Measurements from ENCODE around the gene STAT2. TPM values are rescaled to one million over a fixed set of nuclear protein-coding genes. Genes with fewer than 3 reads are reported as not detected.
A peak's percentile ranks its signal among the peaks of the same experiment; 100 is the strongest.

STAT2 gene
- total and polyA plus RNA-seq, 2 of the 13 experiments (the other 11 are each of a cell fraction or from before 2014, with no cell fraction given) = 43.5 to 84.6 TPM

DNA sequence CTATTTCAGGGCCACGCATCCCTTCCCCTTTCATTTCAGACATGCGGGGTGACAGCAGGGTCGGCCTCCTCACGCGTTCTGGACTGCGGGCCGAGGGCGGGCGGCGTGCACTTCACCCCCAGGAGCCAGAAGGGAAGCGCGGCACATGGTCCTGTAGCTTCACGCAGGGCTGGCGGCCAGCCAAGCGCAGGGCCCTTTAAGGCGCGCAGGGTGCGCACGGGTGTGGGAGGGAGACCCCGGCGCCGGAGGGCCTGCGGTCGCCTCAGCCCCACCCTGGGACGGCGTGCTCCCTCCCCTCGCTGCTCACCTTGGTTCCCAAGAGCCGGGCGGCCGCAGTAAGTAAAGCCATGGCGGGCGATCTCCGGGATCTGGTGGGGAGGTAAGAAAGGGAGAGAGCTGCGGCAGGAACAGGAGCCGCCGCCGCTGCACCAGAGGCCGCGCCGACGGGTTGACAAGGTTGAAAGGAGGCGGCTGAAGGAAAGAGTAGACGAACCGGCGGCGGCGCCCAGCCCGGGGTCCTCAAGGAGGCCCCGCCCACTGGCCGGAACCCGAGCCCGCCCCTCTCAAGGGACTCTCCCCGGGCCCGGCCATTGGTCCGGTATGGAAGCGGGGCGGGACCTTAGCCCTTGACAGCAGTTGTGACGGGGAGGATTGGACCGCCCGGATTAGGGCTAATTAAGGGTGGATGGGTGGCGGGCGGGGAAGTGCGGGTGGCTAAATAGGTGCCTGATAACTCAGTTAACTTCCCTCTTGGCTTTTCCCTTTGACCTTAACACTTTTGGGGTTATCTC lies 59.9 kb downstream of the STAT2 start, which contains the start of gene CS (continued):
- TF ChIP-seq, protein P1, sequence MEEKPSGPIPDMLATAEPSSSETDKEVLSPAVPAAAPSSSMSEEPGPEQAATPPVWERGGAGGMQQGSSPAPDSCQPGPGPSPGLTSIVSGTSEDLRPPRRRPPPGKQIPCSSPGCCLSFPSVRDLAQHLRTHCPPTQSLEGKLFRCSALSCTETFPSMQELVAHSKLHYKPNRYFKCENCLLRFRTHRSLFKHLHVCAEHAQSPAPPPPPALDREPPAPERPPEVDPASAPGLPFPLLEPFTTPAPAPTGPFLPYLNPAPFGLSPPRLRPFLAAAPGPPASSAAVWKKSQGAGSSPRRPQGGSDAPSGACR (CRISPR knock-in tag; IDR thresholded peaks at IDR 0.05) = peak; percentile 80
- TF ChIP-seq, protein P2, sequence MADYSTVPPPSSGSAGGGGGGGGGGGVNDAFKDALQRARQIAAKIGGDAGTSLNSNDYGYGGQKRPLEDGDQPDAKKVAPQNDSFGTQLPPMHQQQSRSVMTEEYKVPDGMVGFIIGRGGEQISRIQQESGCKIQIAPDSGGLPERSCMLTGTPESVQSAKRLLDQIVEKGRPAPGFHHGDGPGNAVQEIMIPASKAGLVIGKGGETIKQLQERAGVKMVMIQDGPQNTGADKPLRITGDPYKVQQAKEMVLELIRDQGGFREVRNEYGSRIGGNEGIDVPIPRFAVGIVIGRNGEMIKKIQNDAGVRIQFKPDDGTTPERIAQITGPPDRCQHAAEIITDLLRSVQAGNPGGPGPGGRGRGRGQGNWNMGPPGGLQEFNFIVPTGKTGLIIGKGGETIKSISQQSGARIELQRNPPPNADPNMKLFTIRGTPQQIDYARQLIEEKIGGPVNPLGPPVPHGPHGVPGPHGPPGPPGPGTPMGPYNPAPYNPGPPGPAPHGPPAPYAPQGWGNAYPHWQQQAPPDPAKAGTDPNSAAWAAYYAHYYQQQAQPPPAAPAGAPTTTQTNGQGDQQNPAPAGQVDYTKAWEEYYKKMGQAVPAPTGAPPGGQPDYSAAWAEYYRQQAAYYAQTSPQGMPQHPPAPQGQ (CRISPR knock-in tag; IDR thresholded peaks at IDR 0.05; ENCODE audit: borderline replicate concordance) = no peak
- 0 out of 2 replicates have a peak, but pooled peaks have one; percentile 67 for TF ChIP-seq ZNF567 (CRISPR knock-in tag; IDR thresholded peaks at IDR 0.05; ENCODE audit: borderline replicate concordance)
- TF ChIP-seq SAP130 (CRISPR knock-in tag; IDR thresholded peaks at IDR 0.05; ENCODE audit: low read depth) = peak; percentile 72
- no peak for TF ChIP-seq ZNF205 (CRISPR knock-in tag; IDR thresholded peaks at IDR 0.05)
- TF ChIP-seq, protein P3, sequence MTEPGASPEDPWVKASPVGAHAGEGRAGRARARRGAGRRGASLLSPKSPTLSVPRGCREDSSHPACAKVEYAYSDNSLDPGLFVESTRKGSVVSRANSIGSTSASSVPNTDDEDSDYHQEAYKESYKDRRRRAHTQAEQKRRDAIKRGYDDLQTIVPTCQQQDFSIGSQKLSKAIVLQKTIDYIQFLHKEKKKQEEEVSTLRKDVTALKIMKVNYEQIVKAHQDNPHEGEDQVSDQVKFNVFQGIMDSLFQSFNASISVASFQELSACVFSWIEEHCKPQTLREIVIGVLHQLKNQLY (CRISPR knock-in tag; IDR thresholded peaks at IDR 0.05) = no peak
- TF ChIP-seq ZNF776 (CRISPR knock-in tag; IDR thresholded peaks at IDR 0.05) = 0 out of 2 replicates have a peak, but pooled peaks have one; percentile 38
- peak; percentile 56; the same call in 1 of the 2 replicates for TF ChIP-seq MEIS2 (CRISPR knock-in tag; IDR thresholded peaks at IDR 0.05)
- TF ChIP-seq ZNF629 (CRISPR knock-in tag; conservative IDR thresholded peaks at IDR 0.05) = no peak
- peak; percentile 47; the same call in 1 of the 2 replicates for TF ChIP-seq POGZ (CRISPR knock-in tag; IDR thresholded peaks at IDR 0.05)
- TF ChIP-seq ZFP82 (CRISPR knock-in tag; IDR thresholded peaks at IDR 0.05; ENCODE audit: borderline replicate concordance) = 0 out of 2 replicates have a peak, but pooled peaks have one; percentile 50
- TF ChIP-seq, protein P4, sequence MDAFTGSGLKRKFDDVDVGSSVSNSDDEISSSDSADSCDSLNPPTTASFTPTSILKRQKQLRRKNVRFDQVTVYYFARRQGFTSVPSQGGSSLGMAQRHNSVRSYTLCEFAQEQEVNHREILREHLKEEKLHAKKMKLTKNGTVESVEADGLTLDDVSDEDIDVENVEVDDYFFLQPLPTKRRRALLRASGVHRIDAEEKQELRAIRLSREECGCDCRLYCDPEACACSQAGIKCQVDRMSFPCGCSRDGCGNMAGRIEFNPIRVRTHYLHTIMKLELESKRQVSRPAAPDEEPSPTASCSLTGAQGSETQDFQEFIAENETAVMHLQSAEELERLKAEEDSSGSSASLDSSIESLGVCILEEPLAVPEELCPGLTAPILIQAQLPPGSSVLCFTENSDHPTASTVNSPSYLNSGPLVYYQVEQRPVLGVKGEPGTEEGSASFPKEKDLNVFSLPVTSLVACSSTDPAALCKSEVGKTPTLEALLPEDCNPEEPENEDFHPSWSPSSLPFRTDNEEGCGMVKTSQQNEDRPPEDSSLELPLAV (CRISPR knock-in tag; conservative IDR thresholded peaks at IDR 0.05; ENCODE audit: low read depth) = no peak
- no peak for TF ChIP-seq ZKSCAN8 (CRISPR knock-in tag; IDR thresholded peaks at IDR 0.05; ENCODE audit: borderline replicate concordance)
- TF ChIP-seq ONECUT2 (CRISPR knock-in tag; IDR thresholded peaks at IDR 0.05) = no peak
- TF ChIP-seq SRSF9 (IDR thresholded peaks at IDR 0.05; ENCODE audit: borderline replicate concordance, insufficient read depth, low read depth, low read length, poor library complexity, severe bottlenecking) = no peak
- TF ChIP-seq NR2F6 (IDR thresholded peaks at IDR 0.05) = peak; percentile 52
- TF ChIP-seq NR2F6 (CRISPR knock-in tag; IDR thresholded peaks at IDR 0.05) = no peak
- peak; percentile 49 for TF ChIP-seq TARDBP (CRISPR knock-in tag; IDR thresholded peaks at IDR 0.05)
- no peak for TF ChIP-seq SMAD9 (CRISPR knock-in tag; IDR thresholded peaks at IDR 0.05)
- 0 out of 2 replicates have a peak, but pooled peaks have one; percentile 29 for TF ChIP-seq ZNF547 (CRISPR knock-in tag; IDR thresholded peaks at IDR 0.05)
- TF ChIP-seq CC2D1A (CRISPR knock-in tag; IDR thresholded peaks at IDR 0.05) = no peak
- TF ChIP-seq THYN1 (CRISPR knock-in tag; IDR thresholded peaks at IDR 0.05; ENCODE audit: borderline replicate concordance, low read depth) = 0 out of 2 replicates have a peak, but pooled peaks have one; percentile 68
- TF ChIP-seq ZNF441 (CRISPR knock-in tag; IDR thresholded peaks at IDR 0.05; ENCODE audit: borderline replicate concordance) = no peak
- TF ChIP-seq KDM1A (CRISPR knock-in tag; IDR thresholded peaks at IDR 0.05) = no peak
- TF ChIP-seq ARNT2 (CRISPR knock-in tag; IDR thresholded peaks at IDR 0.05; ENCODE audit: low read depth) = peak; percentile 64; the same call in 1 of the 2 replicates
